ENCODE data around the gene LUZP1.

GRCh38 chr1:23163395-23163794, 5.3 kb downstream of the LUZP1 start:
- TF ChIP-seq CTCF (IDR thresholded peaks at IDR 0.05) (no peak), EP300 (IDR thresholded peaks at IDR 0.05) (no peak)

Measured in gastroesophageal sphincter (tissue), 3 donors.